ENCODE results near the gene POLDIP2. TPM values are rescaled to one million over a fixed set of nuclear protein-coding genes. Genes with fewer than 3 reads are reported as not detected.

POLDIP2 gene
- total RNA-seq, 1 donor from 2014 or later: 112 TPM

DNA sequence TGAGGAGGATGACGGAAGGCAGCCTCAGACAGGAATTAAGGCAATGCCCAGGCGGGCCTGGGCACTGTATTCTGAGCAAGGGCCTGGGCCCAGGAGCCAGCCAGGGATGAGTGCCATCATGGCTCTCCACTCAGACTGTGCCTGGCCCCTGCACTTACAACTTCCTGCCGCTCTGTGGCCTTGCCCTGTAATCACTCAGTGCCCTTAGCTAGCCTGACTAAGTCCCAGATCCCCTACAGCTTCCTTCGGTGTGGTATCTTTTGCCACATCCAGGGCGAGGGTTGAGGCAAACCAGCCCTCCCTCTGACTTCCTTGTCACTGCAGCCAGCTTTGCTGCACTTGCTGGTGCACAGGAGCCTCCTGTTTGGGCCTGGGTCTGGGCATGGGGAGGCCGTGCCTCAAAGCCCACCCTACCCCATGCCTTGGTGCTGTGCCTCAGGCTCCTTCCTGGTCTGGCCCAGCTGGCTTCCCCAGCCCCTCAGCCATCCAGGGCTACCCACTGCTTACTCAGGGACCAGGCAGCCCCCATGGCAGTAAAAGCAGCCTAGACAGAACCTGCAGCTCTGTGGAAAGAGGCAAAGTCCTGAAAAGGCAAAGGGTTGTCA is 39.4 kb upstream of the POLDIP2 start:
- DNase-seq: no peak
- Mint-ChIP-seq H3K27ac (no peak overlapping the region), H3K9me3 (no peaks in the 10 kb centered on the region), H3K27me3 (no peaks in the 10 kb centered on the region), H3K36me3 (ENCODE audit: low read depth) (peaks cover 9% of the 10 kb centered on the region), H3K4me1 (peaks cover 3% of the 10 kb centered on the region), H3K4me3 (no peak overlapping the region)
- intact Hi-C loops (cut with micrococcal nuclease): no loop called here

DNA sequence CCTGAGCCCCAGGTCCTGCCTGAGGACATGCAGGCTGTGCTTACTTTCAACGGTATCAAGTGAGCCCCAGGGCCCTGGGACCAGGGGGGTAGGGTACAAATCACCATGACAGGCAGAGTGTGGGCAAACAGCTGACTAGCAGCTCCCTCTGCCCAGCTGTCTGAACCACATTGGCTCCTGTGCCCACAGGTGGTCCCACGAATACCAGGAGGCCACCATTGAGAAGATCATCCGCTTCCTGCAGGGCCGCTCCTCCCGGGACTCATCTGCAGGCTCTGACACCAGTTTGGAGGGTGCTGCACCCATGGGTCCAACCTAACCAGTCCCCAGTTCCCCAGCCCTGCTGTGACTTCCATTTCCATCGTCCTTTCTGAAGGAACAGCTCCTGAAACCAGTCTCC is 38.6 kb upstream of the POLDIP2 start:
- H3K4me3 Mint-ChIP-seq: no peak overlapping the region
- H3K27ac Mint-ChIP-seq: no peak overlapping the region
- peaks cover 17% of the 10 kb centered on the region for H3K36me3 Mint-ChIP-seq (ENCODE audit: low read depth)
- DNase-seq: no peak
- peaks cover 3% of the 10 kb centered on the region for H3K4me1 Mint-ChIP-seq
- no peaks in the 10 kb centered on the region for H3K9me3 Mint-ChIP-seq
- intact Hi-C loops (cut with micrococcal nuclease): no loop called here
- no peaks in the 10 kb centered on the region for H3K27me3 Mint-ChIP-seq

GRCh38 chr17:28395426-28395825 is 38.1 kb upstream of the POLDIP2 start:
- intact Hi-C loops (cut with micrococcal nuclease): no loop called here
- Mint-ChIP-seq H3K27me3 (no peaks in the 10 kb centered on the region), H3K9me3 (no peaks in the 10 kb centered on the region), H3K27ac (no peak overlapping the region), H3K36me3 (ENCODE audit: low read depth) (peaks cover 22% of the 10 kb centered on the region), H3K4me3 (no peak overlapping the region), H3K4me1 (peaks cover 3% of the 10 kb centered on the region)
- DNase-seq: no peak

GRCh38 chr17:28394337-28395116 is 37.2 kb upstream of the POLDIP2 start:
- Mint-ChIP-seq H3K36me3 (ENCODE audit: low read depth) (peaks cover 31% of the 10 kb centered on the region), H3K4me1 (peaks cover 3% of the 10 kb centered on the region)
- intact Hi-C loops (cut with micrococcal nuclease): no loop called here

DNA sequence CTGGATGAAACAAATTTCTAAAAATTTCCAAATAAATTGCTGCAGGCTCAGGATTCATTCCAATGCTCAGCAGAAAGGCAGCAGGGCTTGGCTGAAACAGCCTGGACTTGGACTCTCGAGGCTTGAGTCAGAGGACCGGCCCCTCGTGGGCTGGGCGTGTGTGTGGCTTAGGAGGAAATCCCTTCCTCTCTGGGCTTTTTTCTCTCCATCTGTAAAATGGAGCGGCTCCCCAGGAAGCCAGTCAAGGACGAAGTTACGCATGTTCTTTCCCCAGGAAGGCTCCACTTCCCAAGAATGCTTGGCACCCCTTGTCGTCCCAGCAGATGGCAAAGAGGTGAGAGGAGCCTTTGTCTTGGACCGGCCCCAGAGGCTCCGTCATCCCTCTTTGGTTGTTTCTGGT is 35.2 kb upstream of the POLDIP2 start:
- intact Hi-C loops (cut with micrococcal nuclease): no loop called here
- no peak for DNase-seq
- Mint-ChIP-seq H3K4me1 (peaks cover 6% of the 10 kb centered on the region), H3K4me3 (no peak overlapping the region), H3K27me3 (no peaks in the 10 kb centered on the region), H3K36me3 (ENCODE audit: low read depth) (peaks cover 42% of the 10 kb centered on the region), H3K9me3 (no peaks in the 10 kb centered on the region), H3K27ac (no peak overlapping the region)

More at GRCh38 chr17:28394337-28395116, 37.2 kb upstream of the POLDIP2 start:
- no peaks in the 10 kb centered on the region for H3K27me3 Mint-ChIP-seq
- no peak overlapping the region for H3K4me3 Mint-ChIP-seq
- DNase-seq: no peak
- no peak overlapping the region for H3K27ac Mint-ChIP-seq
- no peaks in the 10 kb centered on the region for H3K9me3 Mint-ChIP-seq

GRCh38 chr17:28391401-28391800 is 34.1 kb upstream of the POLDIP2 start:
- no peak for DNase-seq
- Mint-ChIP-seq H3K9me3 (no peaks in the 10 kb centered on the region), H3K4me3 (no peak overlapping the region), H3K27ac (no peak overlapping the region), H3K27me3 (no peaks in the 10 kb centered on the region), H3K36me3 (ENCODE audit: low read depth) (peaks cover 43% of the 10 kb centered on the region), H3K4me1 (peaks cover 6% of the 10 kb centered on the region)
- intact Hi-C loops (cut with micrococcal nuclease): no loop called here

DNA sequence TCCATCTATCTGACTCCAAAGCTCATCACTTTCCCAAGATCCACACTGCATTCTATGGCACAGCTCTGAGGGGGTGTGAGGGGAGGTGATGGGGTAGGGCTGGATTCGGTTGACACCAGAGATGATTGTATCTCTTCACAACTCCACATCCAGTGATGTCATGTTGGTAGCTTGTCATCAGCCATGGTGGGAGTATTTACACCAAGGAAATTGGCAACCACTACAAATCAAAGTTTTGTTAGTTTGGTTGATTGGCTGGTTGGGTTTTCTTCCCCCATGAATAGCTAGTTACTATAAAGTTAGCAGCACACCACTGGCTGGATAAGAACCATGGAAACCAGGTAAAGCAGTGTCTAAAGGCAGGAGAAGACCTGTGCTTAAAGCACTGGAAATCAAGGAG is 33.7 kb upstream of the POLDIP2 start:
- no peaks in the 10 kb centered on the region for H3K9me3 Mint-ChIP-seq
- no peak for DNase-seq
- no peaks in the 10 kb centered on the region for H3K27me3 Mint-ChIP-seq
- H3K4me3 Mint-ChIP-seq: no peak overlapping the region
- H3K36me3 Mint-ChIP-seq (ENCODE audit: low read depth): peaks cover 43% of the 10 kb centered on the region
- no peak overlapping the region for H3K27ac Mint-ChIP-seq
- peaks cover 6% of the 10 kb centered on the region for H3K4me1 Mint-ChIP-seq
- intact Hi-C loops (cut with micrococcal nuclease): no loop called here

DNA sequence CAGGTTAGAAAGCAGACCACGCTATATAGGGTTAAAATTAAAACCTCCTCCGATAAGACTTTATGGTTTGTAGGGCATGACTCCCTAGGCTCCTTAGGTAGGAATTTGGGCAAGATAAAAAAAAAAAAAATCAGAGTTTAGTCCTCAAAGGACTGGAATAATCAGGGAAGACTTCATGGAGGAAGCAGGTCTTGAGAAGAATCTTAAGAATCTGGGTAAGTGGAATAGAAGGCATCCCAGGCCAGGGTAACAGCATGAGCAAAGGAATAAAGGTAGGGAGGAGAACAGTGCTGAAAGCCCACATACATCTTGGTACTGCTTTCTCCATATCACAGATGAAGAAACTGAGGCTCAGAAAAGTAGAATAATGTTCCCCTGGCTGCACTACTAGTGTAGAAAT is 33.2 kb upstream of the POLDIP2 start:
- H3K27ac Mint-ChIP-seq: no peak overlapping the region
- intact Hi-C loops (cut with micrococcal nuclease): no loop called here

DNA sequence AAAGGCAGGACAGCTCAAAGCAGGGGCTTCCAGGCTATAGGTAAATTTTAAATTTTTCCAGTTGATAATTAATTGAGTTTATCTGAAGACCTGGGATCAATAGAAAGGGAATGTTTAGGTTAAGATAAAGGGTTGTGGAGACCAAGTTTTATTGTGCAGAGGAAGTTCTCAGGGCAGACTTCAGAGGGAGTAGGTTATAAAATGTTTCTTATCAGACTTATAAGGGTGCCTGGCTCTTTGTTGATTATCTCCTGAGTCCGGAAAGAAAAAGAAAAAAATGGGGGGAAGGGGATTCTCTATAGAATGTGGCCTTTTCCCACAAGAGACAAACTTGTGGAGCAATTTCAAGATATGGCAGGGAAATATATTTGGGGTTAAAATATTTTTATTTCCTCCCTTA is 32.8 kb upstream of the POLDIP2 start:
- H3K9me3 Mint-ChIP-seq: no peaks in the 10 kb centered on the region
- H3K4me3 Mint-ChIP-seq: no peak overlapping the region
- no peak for DNase-seq
- intact Hi-C loops (cut with micrococcal nuclease): no loop called here
- H3K27me3 Mint-ChIP-seq: no peaks in the 10 kb centered on the region
- peaks cover 10% of the 10 kb centered on the region for H3K4me1 Mint-ChIP-seq
- no peak overlapping the region for H3K27ac Mint-ChIP-seq
- peaks cover 46% of the 10 kb centered on the region for H3K36me3 Mint-ChIP-seq (ENCODE audit: low read depth)

More for the DNA sequence above, 33.2 kb upstream of the POLDIP2 start:
- H3K4me3 Mint-ChIP-seq: no peak overlapping the region
- no peaks in the 10 kb centered on the region for H3K27me3 Mint-ChIP-seq
- no peak for DNase-seq
- H3K9me3 Mint-ChIP-seq: no peaks in the 10 kb centered on the region
- peaks cover 6% of the 10 kb centered on the region for H3K4me1 Mint-ChIP-seq
- peaks cover 43% of the 10 kb centered on the region for H3K36me3 Mint-ChIP-seq (ENCODE audit: low read depth)

GRCh38 chr17:28388106-28388505 is 30.8 kb upstream of the POLDIP2 start:
- no peak for DNase-seq
- Mint-ChIP-seq H3K27ac (no peak overlapping the region), H3K9me3 (no peaks in the 10 kb centered on the region), H3K27me3 (no peaks in the 10 kb centered on the region), H3K4me3 (no peak overlapping the region), H3K4me1 (peaks cover 14% of the 10 kb centered on the region), H3K36me3 (ENCODE audit: low read depth) (peaks cover 43% of the 10 kb centered on the region)
- intact Hi-C loops (cut with micrococcal nuclease): no loop called here

DNA sequence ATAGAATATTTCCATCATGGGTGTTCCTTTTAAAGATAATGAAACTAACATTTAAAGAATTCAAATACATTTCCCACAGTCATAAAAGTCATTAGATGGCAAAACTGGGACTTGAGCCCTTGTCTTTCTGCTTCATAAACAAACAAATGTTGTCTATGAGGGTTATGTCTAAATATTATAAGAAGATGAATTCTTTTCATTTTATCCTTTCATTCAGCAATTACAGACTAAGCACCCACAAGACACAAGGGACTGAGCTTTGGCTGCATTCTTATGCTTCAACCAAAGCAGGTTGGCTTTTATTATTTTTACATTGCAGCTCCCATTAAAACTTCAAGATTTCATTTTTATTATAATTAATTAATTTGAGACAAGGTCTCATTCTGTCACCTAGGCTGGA is 29.1 kb upstream of the POLDIP2 start:
- no peak for DNase-seq
- H3K4me3 Mint-ChIP-seq: no peak overlapping the region
- no peaks in the 10 kb centered on the region for H3K9me3 Mint-ChIP-seq
- peaks cover 19% of the 10 kb centered on the region for H3K4me1 Mint-ChIP-seq
- no peak overlapping the region for H3K27ac Mint-ChIP-seq
- peaks cover 7% of the 10 kb centered on the region for H3K27me3 Mint-ChIP-seq
- H3K36me3 Mint-ChIP-seq (ENCODE audit: low read depth): peaks cover 42% of the 10 kb centered on the region
- intact Hi-C loops (cut with micrococcal nuclease): no loop called here

GRCh38 chr17:28385406-28385805 is 28.1 kb upstream of the POLDIP2 start:
- Mint-ChIP-seq H3K27me3 (peaks cover 8% of the 10 kb centered on the region), H3K36me3 (ENCODE audit: low read depth) (peaks cover 34% of the 10 kb centered on the region)

GRCh38 chr17:28385037-28385400 is 27.7 kb upstream of the POLDIP2 start:
- peak overlapping the region; percentile 93 for H3K4me3 Mint-ChIP-seq
- peaks cover 23% of the 10 kb centered on the region for H3K4me1 Mint-ChIP-seq
- intact Hi-C loops (cut with micrococcal nuclease): no loop called here
- H3K36me3 Mint-ChIP-seq (ENCODE audit: low read depth): peaks cover 32% of the 10 kb centered on the region
- peak overlapping the region; percentile 86 for H3K27ac Mint-ChIP-seq
- no peaks in the 10 kb centered on the region for H3K9me3 Mint-ChIP-seq
- peaks cover 8% of the 10 kb centered on the region for H3K27me3 Mint-ChIP-seq
- DNase-seq: peak; percentile 71

More at GRCh38 chr17:28385406-28385805, 28.1 kb upstream of the POLDIP2 start:
- Mint-ChIP-seq H3K27ac (peak overlapping the region; percentile 86), H3K9me3 (no peaks in the 10 kb centered on the region), H3K4me3 (peak overlapping the region; percentile 93), H3K4me1 (peaks cover 20% of the 10 kb centered on the region)
- intact Hi-C loops (cut with micrococcal nuclease): no loop called here
- DNase-seq: no peak

DNA sequence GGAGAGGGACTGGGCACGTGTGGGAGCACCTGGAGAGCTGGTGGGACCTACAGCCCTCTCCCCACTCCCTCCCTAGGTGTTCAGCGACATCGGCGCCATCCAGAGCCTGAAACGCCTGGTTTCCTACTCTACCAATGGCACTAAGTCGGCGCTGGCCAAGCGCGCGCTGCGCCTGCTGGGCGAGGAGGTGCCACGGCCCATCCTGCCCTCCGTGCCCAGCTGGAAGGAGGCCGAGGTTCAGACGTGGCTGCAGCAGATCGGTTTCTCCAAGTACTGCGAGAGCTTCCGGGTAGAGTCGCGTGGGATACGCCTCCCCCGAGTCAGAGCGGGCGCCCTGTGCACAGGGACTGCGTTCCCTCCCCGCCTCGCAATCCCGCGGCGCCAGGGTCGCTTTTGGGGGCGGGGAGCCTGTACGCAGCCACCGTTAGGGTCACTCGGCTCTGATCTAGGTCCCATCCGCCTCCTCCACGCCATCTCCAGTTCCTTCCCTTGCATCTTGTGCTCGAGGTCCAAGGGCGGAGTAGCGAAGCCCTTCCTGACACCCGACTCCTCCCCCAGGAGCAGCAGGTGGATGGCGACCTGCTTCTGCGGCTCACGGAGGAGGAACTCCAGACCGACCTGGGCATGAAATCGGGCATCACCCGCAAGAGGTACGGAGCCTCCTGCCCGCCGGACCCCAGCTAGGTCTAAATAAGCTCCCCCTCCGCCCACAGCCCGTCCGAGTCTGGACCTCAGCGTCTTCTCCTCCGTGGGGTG is 27.1 kb upstream of the POLDIP2 start:
- H3K36me3 Mint-ChIP-seq (ENCODE audit: low read depth): peaks cover 27% of the 10 kb centered on the region
- peak; percentile 91 for DNase-seq
- H3K4me3 Mint-ChIP-seq: peak overlapping the region; percentile 93
- intact Hi-C loops (cut with micrococcal nuclease): loop anchor here (1.0 kb wide), 1 partner anchor 12 kb away; no protein-coding TSS in a partner anchor
- peaks cover 23% of the 10 kb centered on the region for H3K4me1 Mint-ChIP-seq
- H3K27ac Mint-ChIP-seq: peak overlapping the region; percentile 86
- H3K27me3 Mint-ChIP-seq: peaks cover 8% of the 10 kb centered on the region
- H3K9me3 Mint-ChIP-seq: no peaks in the 10 kb centered on the region
